Chondrocyte (in vitro differentiated cells): ENCODE measurements around the gene SLC25A44. TPM values are rescaled to one million over a fixed set of nuclear protein-coding genes. Genes with fewer than 3 reads are reported as not detected.
A peak's percentile ranks its signal among the peaks of the same experiment; 100 is the strongest.
"Not testable (repeated sequence)": the region's sequence is repeated elsewhere in the genome, so short reads cannot be mapped to it uniquely, and the experiment has no call there.

ENCODE experiments used
- DNase-seq: peaks from one replicate; pipeline ENCODE4 v3.0.0; 2021; ENCODE audit warnings: mixed read lengths, low spot score
- H3K27ac Mint-ChIP-seq: one replicate; pipeline ENCODE4 v1.8.0; 2021; ENCODE audit warnings: mild to moderate bottlenecking, moderate library complexity, mixed read lengths; ENCODE audit not compliant: unreplicated experiment
- H3K27me3 Mint-ChIP-seq: 2 replicates; pipeline ENCODE4 v1.8.0; 2021; ENCODE audit warnings: low read depth, mixed read lengths
- H3K36me3 Mint-ChIP-seq: 2 replicates; pipeline ENCODE4 v1.8.0; 2021; ENCODE audit warnings: low read depth, mixed read lengths
- H3K4me1 Mint-ChIP-seq: 2 replicates; pipeline ENCODE4 v1.8.0; 2021; ENCODE audit warnings: low read depth, mild to moderate bottlenecking, mixed read lengths
- H3K4me3 Mint-ChIP-seq: one replicate; pipeline ENCODE4 v1.8.0; 2021; ENCODE audit warnings: mild to moderate bottlenecking, moderate library complexity, mixed read lengths; ENCODE audit not compliant: unreplicated experiment
- H3K9me3 Mint-ChIP-seq: 2 replicates; pipeline ENCODE4 v1.8.0; 2021; ENCODE audit warnings: low read depth, mixed read lengths
- total RNA-seq: library from RNA; stranded (reverse); gene quantifications from 3 replicates; pipeline ENCODE4 v1.2.1, GENCODE V29; 2021
- TF ChIP-seq, protein P1 (sequence below): fragments of 200-600 bp; sonication (generic); IDR thresholded peaks from 2 replicates; pipeline ENCODE4 v1.5.0; 2021; ENCODE audit warnings: antibody characterized with exemption, mild to moderate bottlenecking, moderate library complexity

The SLC25A44 gene
- total RNA-seq, 1 donor from 2014 or later, result 13.4 TPM

DNA sequence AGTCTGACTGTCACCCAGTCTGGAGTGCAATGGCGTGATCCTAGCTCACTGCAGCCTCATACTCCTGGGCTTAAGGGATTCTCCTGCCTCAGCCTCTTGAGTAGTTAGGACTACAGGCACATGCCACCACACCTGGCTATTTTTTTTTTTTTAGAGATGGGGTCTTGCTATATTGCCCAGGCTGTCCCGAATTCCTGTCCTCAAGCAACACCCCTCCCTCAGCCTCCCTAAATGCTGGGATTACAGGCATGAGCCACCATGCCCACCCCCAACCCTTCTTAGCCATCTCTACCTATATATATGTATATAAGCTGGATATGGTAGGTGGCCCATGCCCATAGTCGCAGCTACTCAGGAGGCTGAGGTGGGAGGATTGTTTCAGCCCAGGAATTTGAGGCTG, 13.4 kb upstream of the SLC25A44 start:
- TF ChIP-seq, protein P1, sequence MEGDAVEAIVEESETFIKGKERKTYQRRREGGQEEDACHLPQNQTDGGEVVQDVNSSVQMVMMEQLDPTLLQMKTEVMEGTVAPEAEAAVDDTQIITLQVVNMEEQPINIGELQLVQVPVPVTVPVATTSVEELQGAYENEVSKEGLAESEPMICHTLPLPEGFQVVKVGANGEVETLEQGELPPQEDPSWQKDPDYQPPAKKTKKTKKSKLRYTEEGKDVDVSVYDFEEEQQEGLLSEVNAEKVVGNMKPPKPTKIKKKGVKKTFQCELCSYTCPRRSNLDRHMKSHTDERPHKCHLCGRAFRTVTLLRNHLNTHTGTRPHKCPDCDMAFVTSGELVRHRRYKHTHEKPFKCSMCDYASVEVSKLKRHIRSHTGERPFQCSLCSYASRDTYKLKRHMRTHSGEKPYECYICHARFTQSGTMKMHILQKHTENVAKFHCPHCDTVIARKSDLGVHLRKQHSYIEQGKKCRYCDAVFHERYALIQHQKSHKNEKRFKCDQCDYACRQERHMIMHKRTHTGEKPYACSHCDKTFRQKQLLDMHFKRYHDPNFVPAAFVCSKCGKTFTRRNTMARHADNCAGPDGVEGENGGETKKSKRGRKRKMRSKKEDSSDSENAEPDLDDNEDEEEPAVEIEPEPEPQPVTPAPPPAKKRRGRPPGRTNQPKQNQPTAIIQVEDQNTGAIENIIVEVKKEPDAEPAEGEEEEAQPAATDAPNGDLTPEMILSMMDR, result no peak
- Mint-ChIP-seq H3K27ac (no peak overlapping the region), H3K4me1 (no peaks in the 10 kb centered on the region), H3K9me3 (no peaks in the 10 kb centered on the region), H3K36me3 (peaks cover 12% of the 10 kb centered on the region), H3K27me3 (no peaks in the 10 kb centered on the region), H3K4me3 (no peak overlapping the region)
- DNase-seq, result no peak

DNA sequence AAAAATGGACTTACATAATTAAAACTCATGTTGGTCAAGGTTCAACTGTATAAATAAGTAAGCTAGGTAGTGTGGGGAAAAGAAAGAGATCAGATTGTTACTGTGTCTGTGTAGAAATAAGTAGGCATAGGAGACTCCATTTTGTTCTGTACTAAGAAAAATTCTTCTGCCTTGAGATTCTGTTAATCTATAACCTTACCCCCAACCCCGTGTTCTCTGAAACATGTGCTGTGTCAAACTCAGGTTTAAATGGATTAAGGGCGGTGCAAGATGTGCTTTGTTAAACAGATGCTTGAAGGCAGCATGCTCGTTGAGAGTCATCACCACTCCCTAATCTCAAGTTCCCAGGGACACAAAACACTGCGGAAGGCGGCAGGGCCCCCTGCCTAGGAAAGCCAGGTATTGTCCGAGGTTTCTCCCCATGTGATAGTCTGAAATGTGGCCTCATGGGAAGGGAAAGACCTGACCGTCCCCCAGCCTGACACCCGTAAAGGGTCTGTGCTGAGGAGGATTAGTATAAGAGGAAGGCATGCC, 12.4 kb upstream of the SLC25A44 start:
- not testable (repeated sequence) for DNase-seq, H3K27ac Mint-ChIP-seq

DNA sequence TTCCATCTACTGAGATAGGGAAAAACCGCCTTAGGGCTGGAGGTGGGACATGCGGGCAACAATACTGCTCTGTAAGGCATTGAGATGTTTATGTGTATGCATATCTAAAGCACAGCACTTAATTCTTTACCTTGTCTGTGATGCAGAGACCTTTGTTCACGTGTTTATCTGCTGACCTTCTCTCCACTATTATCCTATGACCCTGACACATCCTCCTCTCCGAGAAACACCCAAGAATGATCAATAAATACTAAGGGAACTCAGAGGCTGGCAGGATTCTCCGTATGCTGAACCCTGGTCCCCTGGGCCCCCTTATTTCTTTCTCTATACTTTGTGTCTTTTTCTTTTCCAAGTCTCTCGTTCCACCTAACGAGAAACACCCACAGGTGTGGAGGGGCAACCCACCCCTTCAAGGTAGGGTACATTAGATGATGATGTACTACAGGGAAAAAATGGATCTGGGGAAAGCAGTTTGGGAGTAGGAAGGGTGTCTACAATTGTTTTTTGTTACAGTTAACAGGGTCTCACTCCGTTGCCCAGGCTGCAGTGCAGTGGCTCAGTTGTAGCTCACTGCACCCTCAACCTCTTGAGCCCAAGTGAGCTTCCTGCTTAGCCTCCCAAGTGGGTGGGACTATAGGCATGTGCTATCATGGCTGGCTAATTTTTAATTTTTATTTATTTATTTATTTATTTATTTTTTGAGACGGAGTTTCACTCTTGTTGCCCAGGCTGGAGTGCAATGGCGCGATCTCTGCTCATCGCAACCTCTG, 11.7 kb upstream of the SLC25A44 start:
- not testable (repeated sequence) for DNase-seq, H3K9me3 Mint-ChIP-seq, H3K27ac Mint-ChIP-seq, H3K27me3 Mint-ChIP-seq, H3K36me3 Mint-ChIP-seq, H3K4me3 Mint-ChIP-seq, H3K4me1 Mint-ChIP-seq

More for the DNA sequence above, 12.4 kb upstream of the SLC25A44 start:
- H3K4me3 Mint-ChIP-seq, H3K9me3 Mint-ChIP-seq, H3K36me3 Mint-ChIP-seq, H3K27me3 Mint-ChIP-seq, H3K4me1 Mint-ChIP-seq: not testable (repeated sequence)

DNA sequence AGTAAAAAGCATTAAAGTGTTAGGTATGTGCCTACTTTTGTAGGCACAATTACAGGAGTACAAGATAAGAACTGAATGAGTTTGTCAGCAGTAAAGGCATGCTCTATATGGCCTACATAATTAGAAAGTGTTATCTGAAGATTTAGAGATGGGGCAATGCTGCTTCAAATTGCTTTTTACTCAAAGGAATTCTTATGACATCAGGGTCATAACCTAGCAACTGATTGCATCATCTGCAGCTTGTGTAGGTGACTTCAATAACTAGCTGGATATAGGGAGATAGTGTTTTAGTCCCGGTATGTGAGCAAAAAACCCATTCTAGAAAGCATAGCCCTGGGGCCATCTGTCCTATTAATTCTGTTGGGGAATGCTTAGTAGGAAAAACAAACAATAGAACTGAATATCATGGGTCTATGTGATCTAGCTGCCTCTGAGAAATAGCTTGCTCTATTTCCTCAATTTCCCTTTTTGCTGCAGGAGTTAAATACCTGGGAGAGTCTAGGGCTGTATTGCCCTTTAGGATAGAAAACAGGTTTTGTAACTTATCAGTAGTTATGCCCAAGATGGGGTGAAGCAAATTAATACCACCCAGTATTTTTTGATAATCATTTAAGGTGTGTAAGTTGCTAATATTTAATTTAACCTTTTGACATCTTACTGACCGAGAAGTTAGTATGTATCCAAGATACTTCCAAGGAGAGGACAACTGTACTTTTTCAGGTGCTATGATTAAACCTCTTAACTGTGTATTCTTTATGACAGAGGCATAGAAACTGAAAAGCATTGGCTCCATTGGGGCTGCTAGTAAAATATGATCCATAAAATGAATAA, 7.3 kb upstream of the SLC25A44 start:
- DNase-seq, H3K36me3 Mint-ChIP-seq, H3K4me1 Mint-ChIP-seq, H3K27me3 Mint-ChIP-seq, H3K4me3 Mint-ChIP-seq, H3K9me3 Mint-ChIP-seq, H3K27ac Mint-ChIP-seq: not testable (repeated sequence)

DNA sequence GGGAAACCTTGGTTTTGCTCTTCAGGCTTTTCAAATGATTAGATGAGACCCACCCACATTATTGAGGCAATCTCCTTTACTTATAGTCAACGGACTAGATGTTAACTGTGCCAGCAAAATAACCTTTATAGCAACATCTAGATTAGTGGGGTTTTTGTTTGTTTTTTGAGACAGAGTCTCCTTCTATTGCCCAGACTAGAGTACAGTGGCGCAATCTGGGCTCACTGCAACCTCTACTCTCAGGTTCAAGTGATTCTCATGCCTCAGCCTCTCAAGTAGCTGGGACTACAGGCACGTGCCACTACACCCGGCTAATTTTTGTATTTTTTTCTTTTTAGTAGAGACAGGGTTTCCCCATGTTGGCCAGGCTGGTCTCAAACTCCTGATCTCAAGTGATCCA, 3.6 kb upstream of the SLC25A44 start:
- DNase-seq, H3K4me3 Mint-ChIP-seq, H3K27me3 Mint-ChIP-seq, H3K9me3 Mint-ChIP-seq, H3K27ac Mint-ChIP-seq, H3K36me3 Mint-ChIP-seq: not testable (repeated sequence)
- H3K4me1 Mint-ChIP-seq, result peaks cover 16% of the 10 kb centered on the region

DNA sequence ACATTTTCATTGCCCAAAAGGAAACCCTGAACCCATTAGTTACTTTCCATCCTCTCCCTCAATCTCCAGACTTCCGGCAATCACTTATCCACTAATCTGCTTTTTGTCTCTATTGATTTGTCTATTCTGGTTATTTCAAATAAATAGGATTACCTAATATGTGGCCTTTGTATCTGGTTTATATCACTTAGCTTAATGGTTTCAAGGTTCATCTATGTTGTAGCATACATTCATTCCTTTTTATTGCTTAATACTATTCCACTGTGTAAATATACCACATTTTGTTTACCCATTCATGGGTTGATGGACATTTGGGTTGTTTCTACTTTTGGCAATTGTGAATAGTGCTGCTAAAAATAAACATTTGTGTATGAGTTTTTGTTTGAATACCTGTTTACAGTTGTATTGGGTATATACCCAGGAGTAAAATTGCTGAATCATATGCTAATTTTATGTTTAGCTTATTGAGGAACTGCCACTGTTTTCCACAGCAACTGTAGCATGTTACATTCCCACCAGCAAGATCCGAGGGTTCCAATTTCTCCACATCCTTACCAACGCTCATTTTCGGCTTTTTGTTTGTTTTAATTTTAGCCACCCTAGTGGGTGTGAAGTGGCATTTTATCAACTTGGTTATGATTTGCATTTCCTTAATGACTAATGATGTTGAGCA, 2.5 kb upstream of the SLC25A44 start:
- Mint-ChIP-seq H3K4me1 (peaks cover 23% of the 10 kb centered on the region), H3K4me3 (no peak overlapping the region), H3K9me3 (peaks cover 6% of the 10 kb centered on the region), H3K36me3 (peaks cover 1% of the 10 kb centered on the region), H3K27me3 (no peaks in the 10 kb centered on the region), H3K27ac (no peak overlapping the region)
- TF ChIP-seq, protein P1, result no peak
- no peak for DNase-seq

DNA sequence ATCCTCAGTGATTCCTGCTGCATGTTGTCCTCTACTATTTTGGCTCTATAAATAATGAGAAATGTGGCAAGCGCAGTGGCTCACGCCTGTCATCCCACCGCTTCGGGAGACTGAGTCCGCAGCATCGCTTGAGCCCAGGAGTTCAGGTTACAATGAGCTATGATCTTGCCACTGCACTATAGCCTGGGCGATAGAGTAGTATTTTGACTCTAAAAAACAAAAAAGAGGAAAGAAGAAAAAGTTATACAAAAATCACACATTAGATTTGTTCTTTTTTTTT, 756 bp upstream of the SLC25A44 start:
- peak overlapping the region; percentile 96 for H3K27ac Mint-ChIP-seq
- H3K27me3 Mint-ChIP-seq, result no peaks in the 10 kb centered on the region
- TF ChIP-seq, protein P1, result no peak
- no peaks in the 10 kb centered on the region for H3K9me3 Mint-ChIP-seq
- peaks cover 1% of the 10 kb centered on the region for H3K36me3 Mint-ChIP-seq
- peaks cover 23% of the 10 kb centered on the region for H3K4me1 Mint-ChIP-seq
- H3K4me3 Mint-ChIP-seq, result peak overlapping the region; percentile 100
- no peak for DNase-seq
